MM.1S (cell line): ENCODE data around the gene CYP39A1.

Source experiments
- DNase-seq: peaks from one replicate; pipeline ENCODE4 v3.0.0-alpha.2; 2015
- H2AFZ ChIP-seq: fragments of 300-600 bp; sonication (generic); 2 replicates; pipeline ENCODE4 v1.6.0; 2016; ENCODE audit warnings: antibody characterized with exemption, low read length
- H3F3A ChIP-seq: fragments of 300-600 bp; sonication (generic); 2 replicates; pipeline ENCODE4 v1.6.1; 2016; ENCODE audit warnings: mild to moderate bottlenecking, antibody characterized with exemption, low read length, moderate library complexity, mixed read lengths; ENCODE audit not compliant: insufficient read depth
- H3K27ac ChIP-seq: fragments of 300-600 bp; sonication (generic); 2 replicates; pipeline ENCODE4 v1.5.1; 2016; ENCODE audit warnings: mild to moderate bottlenecking, low read length
- H3K27me3 ChIP-seq: fragments of 300-600 bp; sonication (generic); replicated peaks from 2 replicates; pipeline ENCODE4 v1.6.0; 2016; ENCODE audit warnings: low read length; ENCODE audit not compliant: insufficient read depth
- H3K36me3 ChIP-seq: fragments of 300-600 bp; sonication (generic); replicated peaks from 2 replicates; pipeline ENCODE4 v1.6.1; 2016; ENCODE audit warnings: mild to moderate bottlenecking, low read length, mixed read lengths; ENCODE audit not compliant: insufficient read depth
- H3K4me1 ChIP-seq: fragments of 300-600 bp; sonication (generic); 2 replicates; pipeline ENCODE4 v1.6.1; 2016; ENCODE audit warnings: low read length, mixed read lengths
- H3K4me2 ChIP-seq: fragments of 300-600 bp; sonication (generic); 2 replicates; pipeline ENCODE4 v1.6.0; 2016; ENCODE audit warnings: low read depth, low read length
- H3K4me3 ChIP-seq: fragments of 300-600 bp; sonication (generic); 2 replicates; pipeline ENCODE4 v1.5.1; 2016; ENCODE audit warnings: low read length, mixed read lengths
- H3K79me2 ChIP-seq: fragments of 300-600 bp; sonication (generic); 2 replicates; pipeline ENCODE4 v1.6.1; 2016; ENCODE audit warnings: mixed run types, low read length, mixed read lengths
- H3K9ac ChIP-seq: fragments of 300-600 bp; sonication (generic); 2 replicates; pipeline ENCODE4 v1.6.1; 2016; ENCODE audit warnings: low read length, mixed read lengths
- H3K9me2 ChIP-seq: fragments of 300-600 bp; sonication (generic); replicated peaks from 2 replicates; pipeline ENCODE4 v1.6.1; 2016; ENCODE audit warnings: mild to moderate bottlenecking, low read length, mixed read lengths; ENCODE audit not compliant: insufficient read depth
- H3K9me3 ChIP-seq: fragments of 300-600 bp; sonication (generic); replicated peaks from 2 replicates; pipeline ENCODE4 v1.6.1; 2016; ENCODE audit warnings: mild to moderate bottlenecking, low read length, mixed read lengths; ENCODE audit not compliant: insufficient read depth
- H4K20me1 ChIP-seq: fragments of 300-600 bp; sonication (generic); 2 replicates; pipeline ENCODE4 v1.6.1; 2016; ENCODE audit warnings: mild to moderate bottlenecking, low read length, moderate library complexity, mixed read lengths; ENCODE audit not compliant: insufficient read depth
- CTCF ChIP-seq: fragments of 300-600 bp; sonication (generic); IDR thresholded peaks from 2 replicates; pipeline ENCODE4 v1.5.1; 2016; ENCODE audit warnings: antibody characterized with exemption, low read length, mixed read lengths
- EZH2 ChIP-seq: fragments of 300-600 bp; sonication (generic); optimal IDR thresholded peaks from 2 replicates; pipeline ENCODE3; 2017; ENCODE audit warnings: low read depth, mild to moderate bottlenecking, antibody characterized with exemption, low read length, mixed read lengths
- EZH2phosphoT487 ChIP-seq: fragments of 300-600 bp; sonication (generic); IDR thresholded peaks from 2 replicates; pipeline ENCODE4 v1.6.1; 2018; ENCODE audit warnings: antibody characterized with exemption, low read length

CYP39A1 gene

DNA sequence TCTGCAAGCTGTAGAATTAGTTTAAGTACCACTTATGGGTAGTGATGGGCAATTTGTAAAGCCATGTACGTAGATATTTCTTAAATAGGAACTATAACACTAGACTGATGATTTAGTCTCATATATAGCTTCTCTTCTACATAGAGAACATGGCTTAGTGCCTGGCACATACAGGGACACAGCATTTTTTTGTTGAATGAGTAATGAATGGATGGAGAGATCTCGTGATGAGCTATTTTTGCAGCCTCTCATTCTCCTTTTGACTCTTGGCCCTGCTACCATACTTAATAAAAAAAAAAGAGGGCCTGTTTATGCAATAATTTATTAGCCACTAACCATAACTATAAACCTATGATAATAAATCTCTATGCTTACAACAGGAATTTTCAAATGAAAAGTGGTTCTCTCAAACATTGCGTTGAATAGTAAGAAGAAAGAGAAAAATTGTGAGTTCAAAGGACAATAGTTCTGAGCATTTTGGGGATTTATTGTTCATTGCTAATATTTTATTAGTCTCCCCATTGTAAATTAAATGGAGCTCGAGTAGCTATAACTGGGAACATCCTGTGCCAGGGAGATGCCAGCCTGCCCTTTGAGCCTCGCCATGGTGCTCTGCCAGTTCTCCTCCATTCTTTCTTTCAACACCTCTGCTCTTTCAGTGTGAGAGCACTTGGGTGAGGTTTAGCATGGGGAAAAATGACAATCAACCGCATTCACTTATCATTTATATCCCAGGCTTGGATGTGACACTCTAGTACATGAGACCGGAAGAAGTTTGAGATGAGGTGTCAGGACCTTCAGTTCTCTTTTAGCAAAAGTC is 146.7 kb downstream of the CYP39A1 start:
- H4K20me1 ChIP-seq, result no peaks in the 10 kb centered on the region

DNA sequence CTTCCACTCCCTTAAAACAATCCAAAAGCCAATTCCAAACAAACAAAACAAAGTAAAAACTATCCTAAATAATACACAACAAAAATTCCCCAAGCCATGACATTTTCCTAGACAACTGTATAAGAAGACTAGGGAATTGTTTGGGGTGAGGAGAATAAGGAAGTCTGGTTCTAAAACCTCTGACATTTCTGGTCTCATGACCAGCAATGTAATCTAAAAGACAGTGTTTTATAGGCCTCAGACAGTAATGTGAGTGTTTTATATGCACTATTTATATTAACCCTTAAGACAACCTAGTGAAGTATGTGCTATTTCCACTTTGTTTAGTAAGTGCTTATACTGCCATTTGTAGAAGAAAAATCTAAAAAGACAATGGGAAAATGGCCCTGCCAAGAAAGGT is 148.4 kb downstream of the CYP39A1 start:
- H3K27ac ChIP-seq, result no peak overlapping the region
- no peaks in the 10 kb centered on the region for H3K79me2 ChIP-seq
- no peaks in the 10 kb centered on the region for H3K4me1 ChIP-seq
- no peaks in the 10 kb centered on the region for H3F3A ChIP-seq
- H3K4me3 ChIP-seq, result no peak overlapping the region
- no peaks in the 10 kb centered on the region for H3K9me3 ChIP-seq
- no peak overlapping the region for H3K4me2 ChIP-seq
- no peaks in the 10 kb centered on the region for H3K27me3 ChIP-seq
- no peak for DNase-seq
- H3K9ac ChIP-seq, result no peak overlapping the region
- no peaks in the 10 kb centered on the region for H3K36me3 ChIP-seq
- no peaks in the 10 kb centered on the region for H3K9me2 ChIP-seq
- no peak overlapping the region for H2AFZ ChIP-seq
- TF ChIP-seq EZH2phosphoT487, result no peak
- no peak for TF ChIP-seq EZH2
- no peak for TF ChIP-seq CTCF
- no peaks in the 10 kb centered on the region for H4K20me1 ChIP-seq

More for the DNA sequence above, 146.7 kb downstream of the CYP39A1 start:
- Histone ChIP-seq H2AFZ (no peak overlapping the region), H3K4me2 (no peak overlapping the region), H3K27me3 (no peaks in the 10 kb centered on the region), H3K9me3 (no peaks in the 10 kb centered on the region), H3K9me2 (no peaks in the 10 kb centered on the region), H3K79me2 (no peaks in the 10 kb centered on the region), H3F3A (no peaks in the 10 kb centered on the region), H3K9ac (no peak overlapping the region), H3K4me3 (no peak overlapping the region), H3K4me1 (no peaks in the 10 kb centered on the region), H3K36me3 (no peaks in the 10 kb centered on the region), H3K27ac (no peak overlapping the region)
- DNase-seq, result no peak
- TF ChIP-seq EZH2 (no peak), CTCF (no peak), EZH2phosphoT487 (no peak)

- DNase-seq, result no peak
- no peak for TF ChIP-seq EZH2
- TF ChIP-seq CTCF, result no peak
- no peak for TF ChIP-seq EZH2phosphoT487
- Histone ChIP-seq H3K27me3 (no peaks in the 10 kb centered on the region), H2AFZ (no peak overlapping the region), H3K27ac (no peak overlapping the region), H3K79me2 (no peaks in the 10 kb centered on the region), H3K4me1 (no peaks in the 10 kb centered on the region), H3K4me3 (no peak overlapping the region), H3K9me2 (no peaks in the 10 kb centered on the region), H3K36me3 (no peaks in the 10 kb centered on the region), H3K9ac (no peak overlapping the region), H3K4me2 (no peak overlapping the region), H3K9me3 (no peaks in the 10 kb centered on the region), H3F3A (no peaks in the 10 kb centered on the region), H4K20me1 (no peaks in the 10 kb centered on the region)
Observed at GRCh38 chr6:46502486-46503119, 150.0 kb downstream of the CYP39A1 start.
